GM10266 (cell line): ENCODE measurements around the gene ELL.

ENCODE experiments used
- DNase-seq: peaks from one replicate; pipeline ENCODE4 v3.0.0; 2012; ENCODE audit errors: extremely low spot score
- CTCF ChIP-seq: IDR thresholded peaks from 2 replicates; pipeline ENCODE4 v1.5.1; 2012; ENCODE audit warnings: mild to moderate bottlenecking, low read depth; ENCODE audit not compliant: control insufficient read depth, insufficient read depth; ENCODE audit errors: missing control alignments

ELL gene

GRCh38 chr19:18427080-18427742, 94.7 kb downstream of the ELL start:
- TF ChIP-seq CTCF, result no peak

GRCh38 chr19:18426416-18426767, 95.5 kb downstream of the ELL start:
- TF ChIP-seq CTCF, result no peak
- no peak for DNase-seq

More at GRCh38 chr19:18427080-18427742, 94.7 kb downstream of the ELL start:
- no peak for DNase-seq

GRCh38 chr19:18425515-18426415, 96.1 kb downstream of the ELL start:
- TF ChIP-seq CTCF, result no peak
- no peak for DNase-seq

- TF ChIP-seq CTCF, result no peak
- no peak for DNase-seq
Measured at GRCh38 chr19:18424890-18425514, 96.9 kb downstream of the ELL start.

GRCh38 chr19:18424122-18424889, 97.6 kb downstream of the ELL start:
- no peak for DNase-seq
- no peak for TF ChIP-seq CTCF

GRCh38 chr19:18423258-18424020, 98.4 kb downstream of the ELL start:
- DNase-seq, result no peak
- no peak for TF ChIP-seq CTCF
